T-helper 2 cell (primary cell): ENCODE results near the gene NUDT14.

ENCODE experiments used
- DNase-seq, 5 experiments: peaks; one replicate each; pipeline versions ENCODE4 v3.0.0 to v3.0.0-alpha.2; 2012 to 2022

Gene NUDT14

GRCh38 chr14:105212541-105213300, 31.6 kb upstream of the NUDT14 start:
- DNase-seq: no peak

- no peak for DNase-seq
Measured at GRCh38 chr14:105211758-105212089, 30.6 kb upstream of the NUDT14 start.

- no peak for DNase-seq
Measured at GRCh38 chr14:105211086-105211757, 30.1 kb upstream of the NUDT14 start.

DNA sequence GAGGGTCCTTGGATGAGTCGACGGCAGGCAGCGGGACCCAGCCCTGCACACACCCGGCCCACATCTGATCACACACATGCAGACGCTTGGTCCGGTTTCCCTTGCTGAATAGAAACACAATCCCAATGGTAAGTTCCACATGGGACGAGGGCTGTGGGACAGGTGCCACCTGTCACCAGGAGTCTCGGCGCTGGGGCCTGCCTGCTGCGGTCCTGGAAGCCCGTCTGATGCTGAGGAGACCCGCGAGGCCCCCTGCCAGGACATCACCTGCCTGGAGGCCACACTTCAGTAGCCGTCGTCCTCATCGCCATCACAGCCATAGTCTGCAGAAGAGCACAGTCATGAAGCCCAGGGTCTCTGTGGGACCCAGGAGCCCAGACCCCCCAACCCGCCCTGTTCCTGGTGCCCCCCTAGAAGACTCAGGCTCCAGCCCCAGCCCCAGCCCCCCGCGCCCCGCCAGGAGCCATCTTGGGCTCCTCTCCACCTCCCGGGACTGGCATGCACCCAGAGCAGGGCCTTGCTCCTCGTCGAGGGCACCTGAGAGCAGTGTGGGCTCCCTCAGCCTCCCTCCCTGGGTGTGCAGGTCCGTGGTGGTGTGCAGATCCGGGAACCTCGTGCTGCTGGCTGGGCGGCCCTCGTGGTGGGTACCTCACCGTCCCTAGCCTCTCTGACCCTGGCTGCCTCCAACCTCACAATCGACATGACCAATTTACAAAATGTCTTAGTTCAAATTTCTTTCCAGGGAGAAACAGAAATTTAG, 29.3 kb upstream of the NUDT14 start:
- DNase-seq: no peak

DNA sequence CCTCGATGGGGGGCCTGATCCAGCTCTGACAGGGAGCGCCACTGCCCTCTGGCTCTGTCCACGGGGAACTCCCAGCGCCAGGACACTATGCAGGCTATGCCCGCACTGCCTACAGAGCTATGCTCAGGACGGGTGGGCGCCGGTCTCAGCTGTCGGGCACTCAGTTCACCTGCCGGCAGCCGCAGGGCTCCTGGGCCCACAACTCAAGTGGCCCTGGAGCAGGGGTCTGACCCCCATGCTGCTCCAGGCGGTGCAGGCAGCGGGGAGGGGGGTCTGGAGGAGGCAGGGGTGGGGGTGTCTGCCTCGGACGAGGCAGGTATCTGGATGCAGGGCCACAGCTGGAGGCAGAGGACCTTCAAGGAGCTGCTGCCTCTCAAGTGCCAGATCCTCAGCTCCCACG, 28.5 kb upstream of the NUDT14 start:
- DNase-seq: no peak

DNA sequence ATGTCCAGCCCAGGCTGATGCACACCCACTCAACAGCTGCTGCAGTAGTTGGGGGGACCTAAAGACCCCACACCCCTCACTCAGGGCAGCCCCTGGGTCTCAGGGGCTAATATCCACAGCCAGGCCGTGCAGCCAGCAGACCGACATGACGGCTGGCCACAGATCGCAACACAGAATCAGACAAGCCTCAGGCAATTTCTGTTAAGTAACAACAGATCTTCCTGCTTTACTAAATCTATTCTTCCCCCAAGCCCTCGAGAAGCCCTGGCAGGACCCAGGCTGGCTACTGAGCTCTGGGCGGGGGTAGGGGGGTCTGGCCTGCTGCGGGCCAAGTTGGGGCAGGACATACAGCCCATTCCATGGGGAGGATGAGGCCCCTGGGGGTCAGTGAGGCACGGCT, 28.0 kb upstream of the NUDT14 start:
- DNase-seq: no peak

DNA sequence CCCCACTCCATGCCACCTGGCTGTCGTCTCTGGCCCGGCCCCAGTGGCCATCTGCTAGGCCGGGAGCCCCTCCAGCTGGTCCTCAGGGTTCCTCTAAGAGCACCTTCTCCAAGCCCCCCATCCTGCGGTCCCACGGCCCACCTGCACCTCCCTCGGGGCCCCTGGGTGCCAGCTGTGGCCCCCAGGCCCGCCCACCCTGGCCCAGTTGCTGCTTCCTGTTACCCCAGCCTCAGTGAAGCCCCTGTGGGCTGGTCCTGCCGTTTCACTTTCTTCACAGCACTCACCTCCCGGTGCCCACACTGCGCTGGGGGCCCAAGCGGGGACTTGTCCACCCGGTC, 27.6 kb upstream of the NUDT14 start:
- DNase-seq: no peak

DNA sequence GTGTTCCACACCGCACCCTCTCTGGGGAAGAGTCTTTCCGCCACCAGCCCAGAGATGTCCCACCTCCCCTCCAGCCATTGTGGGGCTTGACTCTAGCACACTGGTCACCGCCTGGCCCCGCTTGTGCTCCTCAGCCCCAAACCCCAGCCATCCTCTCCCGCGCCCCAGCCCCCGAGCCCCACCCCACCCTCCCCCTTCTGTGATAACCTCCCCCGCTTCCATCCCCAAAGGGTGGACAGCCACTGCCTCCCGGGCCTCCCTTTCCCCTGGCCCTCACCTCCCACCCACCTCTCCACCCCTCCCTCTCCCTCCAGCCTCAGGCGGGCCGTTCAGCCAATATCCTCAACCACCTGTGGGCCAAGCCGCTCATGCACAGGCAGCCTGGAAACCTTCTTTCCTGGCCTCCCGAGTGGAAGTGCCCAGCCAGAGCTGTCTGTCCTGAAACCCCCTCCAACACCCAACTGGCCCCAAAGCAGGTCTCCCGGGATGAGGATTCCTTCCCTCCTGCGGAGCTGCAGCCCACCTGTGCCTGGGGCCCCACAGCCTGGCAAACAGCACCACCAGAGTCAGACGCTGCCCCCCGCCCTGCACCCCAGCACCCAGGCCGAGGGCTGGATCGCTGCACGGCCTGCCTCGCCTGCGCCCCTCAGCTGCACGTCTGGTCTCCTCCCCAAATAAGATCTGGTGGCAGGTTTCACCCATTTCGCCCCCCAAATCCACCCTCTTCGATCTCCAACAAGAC, 27.1 kb upstream of the NUDT14 start:
- no peak for DNase-seq

DNA sequence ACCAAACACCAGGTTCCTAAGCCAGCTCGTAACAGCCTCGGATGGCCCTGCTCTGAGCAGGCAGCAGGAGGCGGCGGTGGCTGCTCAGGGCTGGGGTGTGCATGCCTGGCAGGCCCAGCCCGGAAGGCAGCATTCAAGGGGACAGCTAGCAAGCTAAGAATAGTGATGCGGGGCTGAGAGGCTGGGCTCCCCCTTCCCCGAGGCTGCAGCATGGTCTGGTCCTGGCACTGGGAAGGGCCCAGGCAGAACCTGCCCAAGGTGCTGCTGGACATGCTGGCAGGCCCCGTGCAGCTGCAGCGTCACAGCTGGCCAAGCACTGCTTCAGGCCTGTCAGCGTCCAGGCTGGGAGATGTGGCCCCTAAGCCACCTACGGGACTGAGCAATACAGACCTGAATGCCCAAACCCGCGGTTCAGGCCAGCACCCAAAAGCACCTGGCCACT, 26.4 kb upstream of the NUDT14 start:
- no peak for DNase-seq

GRCh38 chr14:105206873-105207272, 25.8 kb upstream of the NUDT14 start:
- DNase-seq: no peak

GRCh38 chr14:105205673-105206208, 24.6 kb upstream of the NUDT14 start:
- DNase-seq: no peak

DNA sequence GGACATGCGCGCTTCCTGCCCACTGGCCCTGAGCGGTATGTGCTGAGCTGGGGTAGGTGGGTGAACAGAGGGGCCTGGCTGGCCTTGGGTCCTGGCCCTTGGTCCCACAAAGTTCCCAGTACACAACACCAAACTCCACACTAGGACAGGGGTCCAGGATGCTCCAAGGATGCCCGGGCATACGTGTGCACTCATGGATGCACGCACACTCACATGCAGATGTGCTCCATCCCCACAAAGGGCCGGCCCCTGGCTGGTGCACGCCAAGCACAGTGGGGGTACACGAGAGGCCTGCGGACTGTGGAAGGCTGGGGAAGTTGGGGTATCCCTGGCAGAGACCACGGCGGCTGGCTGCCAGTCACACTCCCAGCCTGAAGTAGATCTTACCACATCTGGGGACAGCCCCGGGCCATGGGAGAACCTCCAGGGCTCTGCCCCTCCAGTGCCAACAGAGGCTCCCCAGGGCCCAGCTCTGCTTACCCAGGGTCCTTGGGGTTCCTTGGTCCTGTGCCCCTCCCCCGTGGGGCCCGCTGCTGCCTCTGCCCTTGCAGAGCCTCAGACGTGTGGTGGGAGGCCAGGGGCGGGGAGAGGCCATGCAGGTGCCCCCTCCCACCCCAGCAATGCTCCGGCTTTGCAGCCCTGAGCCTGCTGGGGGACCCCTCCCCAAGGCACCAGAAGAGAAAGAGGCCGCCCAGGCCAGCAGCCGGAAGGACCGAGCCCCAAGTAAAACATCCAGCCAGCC, 24.0 kb upstream of the NUDT14 start:
- no peak for DNase-seq

GRCh38 chr14:105204206-105204930, 23.3 kb upstream of the NUDT14 start:
- no peak for DNase-seq

DNA sequence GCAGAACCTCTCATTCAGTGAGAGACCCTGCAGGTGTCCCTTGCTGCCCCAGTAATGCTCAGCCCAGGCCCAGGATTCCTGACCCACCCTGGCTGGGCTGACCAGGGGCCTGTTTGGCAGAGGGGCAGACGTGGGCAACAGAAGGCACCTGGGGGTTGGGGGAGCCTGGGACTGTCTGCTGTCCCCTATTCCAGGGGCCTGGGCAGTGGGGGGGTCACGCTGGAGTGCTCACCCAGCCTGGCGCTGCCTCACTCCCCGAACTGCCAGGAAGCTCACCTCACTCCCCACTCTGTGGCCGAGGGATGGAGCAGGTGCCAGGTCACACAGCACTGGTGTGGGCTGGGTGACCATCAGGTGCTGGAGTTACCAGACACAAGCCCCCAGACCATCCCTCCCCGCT, 22.6 kb upstream of the NUDT14 start:
- DNase-seq: no peak

GRCh38 chr14:105203057-105203531, 22.0 kb upstream of the NUDT14 start:
- DNase-seq: peak; percentile 37 to 52 (median 44)

- no peak for DNase-seq
Measured at GRCh38 chr14:105201925-105202513, 20.9 kb upstream of the NUDT14 start.

- DNase-seq: no peak
Measured at GRCh38 chr14:105201156-105201924, 20.2 kb upstream of the NUDT14 start.

GRCh38 chr14:105200641-105201040, 19.5 kb upstream of the NUDT14 start:
- DNase-seq: no peak

- no peak for DNase-seq
Measured at GRCh38 chr14:105200074-105200473, 19.0 kb upstream of the NUDT14 start.

DNA sequence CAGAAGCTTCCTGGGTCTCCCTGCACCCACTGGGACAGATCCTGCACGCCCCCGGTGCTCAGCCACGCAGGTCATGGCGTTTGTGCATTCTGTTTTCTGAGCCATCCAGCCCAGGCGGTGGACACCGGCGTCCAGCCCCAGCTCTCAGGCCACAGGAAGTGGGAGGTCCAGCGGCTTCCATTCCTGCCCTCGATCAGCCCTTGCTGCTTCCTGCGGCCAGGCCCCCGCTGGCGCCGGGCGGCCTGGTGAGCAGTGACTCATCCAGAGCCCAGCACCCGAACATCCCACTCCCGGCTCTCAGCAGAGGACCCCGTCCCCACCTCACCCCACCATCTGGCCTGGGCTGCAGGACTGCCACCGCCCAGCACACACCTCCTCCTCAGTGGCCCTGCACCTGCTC, 18.0 kb upstream of the NUDT14 start:
- DNase-seq: no peak
